Epithelial cell of proximal tubule (primary cell): ENCODE data around the gene DBX1. TPM values are rescaled to one million over a fixed set of nuclear protein-coding genes. Genes with fewer than 3 reads are reported as not detected.
A peak's percentile ranks its signal among the peaks of the same experiment; 100 is the strongest.

Source experiments
- DNase-seq: peaks from one replicate; pipeline ENCODE4 v3.0.0-alpha.2; 2011; ENCODE audit warnings: low read depth
- H3K4me3 ChIP-seq: 2 replicates; pipeline ENCODE4 v1.5.1; 2011; ENCODE audit warnings: low read depth, mild to moderate bottlenecking, low read length
- CTCF ChIP-seq: conservative IDR thresholded peaks from 2 replicates; pipeline ENCODE4 v1.5.1; 2012; ENCODE audit warnings: low read depth, mild to moderate bottlenecking, low read length
- total RNA-seq: library from RNA; depleted of rRNA; stranded (reverse); fragments of >200 nt; gene quantifications from 2 replicates; pipeline ENCODE4 v1.2.3, GENCODE V29; 2015

DBX1 gene
- total RNA-seq, 1 donor from 2014 or later, result not detected

DNA sequence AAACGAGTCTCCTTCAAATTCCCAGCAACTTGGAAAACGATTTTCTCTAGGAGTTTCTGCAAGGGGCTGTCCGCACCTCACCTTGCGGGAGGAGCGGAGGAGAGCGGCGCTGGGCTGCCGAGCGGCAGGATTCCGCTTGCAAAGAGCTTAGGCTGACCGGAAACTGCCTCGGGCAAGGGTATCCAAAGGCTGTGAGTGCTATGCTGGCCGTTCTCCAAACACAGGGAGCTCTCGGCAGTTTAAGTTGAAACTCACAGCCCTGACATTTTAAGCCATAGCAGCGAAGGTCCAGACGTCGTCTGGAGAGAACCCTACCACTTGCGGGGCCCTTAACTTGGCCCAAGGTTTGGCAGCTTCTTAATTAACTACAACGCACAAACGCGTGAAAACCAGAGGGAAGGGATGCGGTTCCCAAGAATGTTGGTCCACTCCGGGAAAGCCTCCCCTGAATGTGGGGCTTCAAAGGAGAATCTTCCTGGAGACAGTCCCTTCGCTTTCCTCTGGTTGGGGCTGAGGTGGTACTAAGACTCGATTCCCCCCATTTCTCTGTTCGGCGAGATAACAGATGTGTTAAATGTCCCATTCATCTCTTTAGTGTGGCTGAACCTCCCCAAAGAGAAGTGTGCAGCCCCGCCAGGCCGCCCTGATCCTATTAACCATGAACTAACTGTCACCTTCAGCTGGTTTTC is 1.1 kb upstream of the DBX1 start:
- no peak for TF ChIP-seq CTCF
- no peak for DNase-seq
- H3K4me3 ChIP-seq, result no peak overlapping the region

DNA sequence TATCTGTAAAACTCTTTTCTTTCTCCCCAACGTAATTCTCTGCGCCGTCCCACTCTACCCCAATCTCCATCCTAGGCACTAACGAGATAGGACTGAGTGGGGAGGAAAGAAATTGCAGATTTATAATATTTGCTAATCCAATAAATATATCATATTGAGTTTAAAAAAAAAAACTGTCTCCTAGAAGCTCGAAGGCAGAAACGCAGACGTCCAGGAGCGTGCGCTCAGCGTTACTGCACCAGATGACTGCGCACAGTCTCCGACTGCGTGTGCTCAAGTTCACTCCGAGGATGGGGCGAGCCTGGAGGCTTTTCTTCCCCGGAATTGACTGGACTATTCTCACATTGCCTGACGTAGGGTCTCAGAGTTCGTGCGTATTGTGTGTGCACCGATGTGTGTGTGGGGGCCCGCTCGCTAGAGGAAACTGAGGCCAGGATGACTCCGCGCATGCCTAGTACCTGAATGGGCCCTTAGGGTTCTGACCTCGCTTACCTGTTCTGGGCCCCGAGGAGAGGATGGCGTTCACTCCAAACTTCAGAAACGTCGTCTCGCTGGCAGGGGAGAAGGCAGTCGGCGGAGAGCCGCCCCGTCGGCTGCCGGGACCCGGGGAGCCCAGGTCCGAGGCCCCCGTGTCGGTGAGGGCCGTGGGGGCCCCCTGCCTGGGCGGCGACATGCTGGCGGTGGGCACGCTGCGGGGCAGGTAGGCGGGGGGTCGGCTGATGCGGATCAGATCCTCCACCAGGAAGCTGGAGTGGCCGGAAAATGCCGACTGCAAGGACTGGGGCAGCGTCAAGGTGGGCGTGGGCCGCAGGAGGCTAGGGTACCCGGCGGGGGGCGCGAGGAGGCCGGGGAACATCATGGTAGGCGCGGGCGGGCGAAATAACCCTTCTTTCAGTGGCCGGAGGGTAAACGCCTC is 551 bp downstream of the DBX1 start:
- no peak for DNase-seq
- H3K4me3 ChIP-seq, result no peak overlapping the region
- TF ChIP-seq CTCF, result no peak

DNA sequence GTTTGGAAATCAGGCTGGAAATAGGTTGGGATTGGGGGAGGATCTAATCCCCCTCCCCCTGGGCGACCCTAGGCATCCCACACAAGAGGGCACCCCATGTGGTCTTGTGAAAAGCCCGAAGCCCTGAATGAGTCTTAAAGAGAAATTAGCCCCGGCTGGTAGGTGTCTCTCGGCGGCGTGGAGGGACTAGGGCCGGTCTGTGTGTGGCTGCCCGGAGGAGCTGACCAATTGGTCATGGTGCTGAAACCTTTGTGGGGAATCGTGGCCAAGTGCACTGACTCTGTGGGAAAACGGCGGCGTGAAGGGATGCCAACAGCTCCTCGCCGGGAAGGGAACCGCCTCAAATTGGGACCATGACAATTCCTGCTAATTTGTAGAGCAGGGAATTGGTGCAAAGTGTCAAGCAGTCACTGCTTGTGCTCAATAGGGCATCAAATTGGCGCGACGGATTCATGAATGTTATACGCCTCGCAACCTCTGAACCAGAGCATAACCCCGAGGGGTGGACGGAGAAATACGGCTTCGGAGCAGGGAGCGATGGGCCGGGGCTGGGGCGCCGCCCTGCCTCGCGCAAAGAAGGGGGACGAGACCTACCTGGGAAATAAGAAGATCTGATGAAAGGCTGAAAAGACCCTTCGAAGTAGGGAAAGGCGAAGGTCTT is 1.5 kb downstream of the DBX1 start:
- no peak overlapping the region for H3K4me3 ChIP-seq
- TF ChIP-seq CTCF, result no peak
- no peak for DNase-seq

GRCh38 chr11:20157728-20158127 is 2.5 kb downstream of the DBX1 start:
- no peak for DNase-seq
- TF ChIP-seq CTCF, result no peak

GRCh38 chr11:20156876-20157613 is 3.2 kb downstream of the DBX1 start:
- no peak for TF ChIP-seq CTCF
- H3K4me3 ChIP-seq, result peak overlapping the region; percentile 6

More at GRCh38 chr11:20157728-20158127, 2.5 kb downstream of the DBX1 start:
- H3K4me3 ChIP-seq, result no peak overlapping the region

DNA sequence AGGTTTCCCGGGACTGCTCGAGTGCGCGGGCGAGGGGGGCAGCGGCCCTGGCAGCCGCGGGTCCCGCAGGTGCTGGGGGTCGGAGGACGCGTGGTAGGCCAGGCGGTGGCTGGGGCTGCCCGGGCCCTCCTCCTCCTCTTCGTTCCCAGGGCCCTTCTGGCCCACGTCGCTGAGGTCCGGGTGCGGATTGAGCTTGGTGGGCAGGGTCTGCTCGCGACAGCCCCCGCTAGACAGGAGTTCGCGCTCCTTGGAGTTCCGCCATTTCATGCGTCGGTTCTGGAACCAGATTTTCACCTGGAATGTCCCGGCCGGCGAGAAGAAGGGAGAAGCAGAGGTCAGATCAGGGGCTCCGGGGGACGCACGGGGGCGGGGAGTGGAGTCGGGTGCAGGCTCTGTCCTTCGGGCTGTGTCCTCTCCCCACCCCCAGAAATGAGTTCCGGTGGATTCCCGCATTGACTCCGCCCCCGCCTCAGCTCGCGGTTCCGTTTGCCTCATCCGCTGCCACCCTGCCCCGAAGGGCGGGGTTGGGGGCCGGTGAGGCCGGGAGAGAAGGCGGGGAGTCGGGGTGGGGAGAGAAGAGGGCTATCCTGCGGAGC is 3.9 kb downstream of the DBX1 start:
- H3K4me3 ChIP-seq, result peak overlapping the region; percentile 6
- DNase-seq, result no peak
- TF ChIP-seq CTCF, result no peak

More at GRCh38 chr11:20156876-20157613, 3.2 kb downstream of the DBX1 start:
- DNase-seq, result no peak
